CMK (cell line): ENCODE measurements around the gene CHKA.

Experiments used
- DNase-seq: peaks from one replicate; pipeline ENCODE4 v3.0.0-alpha.2; 2010; ENCODE audit warnings: low read depth

The CHKA gene

GRCh38 chr11:68071281-68072048 is 49.7 kb downstream of the CHKA start:
- no peak for DNase-seq

- DNase-seq, result no peak
Observed at GRCh38 chr11:68067991-68068390, 53.2 kb downstream of the CHKA start.

GRCh38 chr11:68066742-68067141 is 54.4 kb downstream of the CHKA start:
- no peak for DNase-seq

GRCh38 chr11:68065841-68066240 is 55.3 kb downstream of the CHKA start:
- DNase-seq, result no peak

GRCh38 chr11:68064926-68065325 is 56.3 kb downstream of the CHKA start:
- no peak for DNase-seq

GRCh38 chr11:68061508-68061907 is 59.7 kb downstream of the CHKA start:
- no peak for DNase-seq

GRCh38 chr11:68057807-68058206 is 63.4 kb downstream of the CHKA start:
- no peak for DNase-seq

- no peak for DNase-seq
Observed at GRCh38 chr11:68056317-68057285, 64.6 kb downstream of the CHKA start.

- no peak for DNase-seq
Observed at GRCh38 chr11:68053981-68054812, 67.0 kb downstream of the CHKA start.

- DNase-seq, result no peak
Observed at GRCh38 chr11:68053117-68053516, 68.1 kb downstream of the CHKA start.

- DNase-seq, result no peak
Observed at GRCh38 chr11:68052137-68052873, 68.9 kb downstream of the CHKA start.

GRCh38 chr11:68051191-68052136 is 69.7 kb downstream of the CHKA start:
- no peak for DNase-seq

- no peak for DNase-seq
Observed at GRCh38 chr11:68050371-68050841, 70.8 kb downstream of the CHKA start.

GRCh38 chr11:68049509-68050370 is 71.4 kb downstream of the CHKA start:
- no peak for DNase-seq

GRCh38 chr11:68048681-68049508 is 72.3 kb downstream of the CHKA start:
- DNase-seq, result no peak

GRCh38 chr11:68047437-68048290 is 73.5 kb downstream of the CHKA start:
- DNase-seq, result no peak

GRCh38 chr11:68044898-68045351 is 76.3 kb downstream of the CHKA start:
- DNase-seq, result no peak
